Sigmoid colon (tissue), 4 donors: ENCODE measurements around the gene CUX1.

Source experiments
- CTCF ChIP-seq, 4 experiments: fragments of 450-650 bp in 3 of 4; fragments of 200-600 bp in 1 of 4; IDR thresholded peaks; one replicate each; pipeline ENCODE4 v1.5.1; 2016 to 2019; ENCODE audit warnings: antibody characterized with exemption in 4 of 4, mild to moderate bottlenecking in 3 of 4, moderate library complexity in 2 of 4
- EP300 ChIP-seq, 4 donors: sonication (generic); formaldehyde crosslinking; IDR thresholded peaks; one replicate each; pipeline ENCODE4 v1.6.1; 2017; ENCODE audit warnings: antibody characterized with exemption in 4 of 4
- POLR2A ChIP-seq, 2 donors: fragments of 450-650 bp; IDR thresholded peaks; one replicate each; pipeline ENCODE4 v1.6.1; 2016; ENCODE audit warnings: antibody characterized with exemption in 2 of 2, mild to moderate bottlenecking in 2 of 2, moderate library complexity in 2 of 2

- TF ChIP-seq EP300 (IDR thresholded peaks at IDR 0.05) (no peak), CTCF (IDR thresholded peaks at IDR 0.05) (no peak), POLR2A (IDR thresholded peaks at IDR 0.05) (no peak)
These were observed 14.0 kb upstream of the CUX1 start for GRCh38 chr7:101803203-101804087.
